SK-N-SH (cell line): ENCODE data around the gene HSD17B11. TPM values are rescaled to one million over a fixed set of nuclear protein-coding genes. Genes with fewer than 3 reads are reported as not detected.
"Not testable (repeated sequence)": the region's sequence is repeated elsewhere in the genome, so short reads cannot be mapped to it uniquely, and the experiment has no call there.

Experiments used
- CTCF ChIA-PET: fragments of 300-600, 350-600 bp; formaldehyde crosslinking; extraction: SDS; loops from one replicate; lab custom pipeline; 2021; lab: Yijun Ruan, JAX
- POLR2A ChIA-PET: fragments of 350-600 bp; sonication (Branson Sonifier 250); formaldehyde crosslinking; extraction: SDS; loops from one replicate; lab custom pipeline; 2020; ENCODE audit warnings: antibody characterized with exemption, inconsistent platforms; lab: Yijun Ruan, JAX
- DNase-seq: peaks from one replicate; pipeline ENCODE4 v3.0.0; 2012
- H2AFZ ChIP-seq: fragments of 200-600 bp; sonication (generic); 2 replicates; pipeline ENCODE4 v1.8.1; 2016; ENCODE audit warnings: antibody characterized with exemption, mild to moderate bottlenecking, low read depth
- H3F3A ChIP-seq: fragments of 200-600 bp; sonication (generic); replicated peaks from 2 replicates; pipeline ENCODE3; 2016; ENCODE audit warnings: antibody characterized with exemption, mild to moderate bottlenecking; ENCODE audit not compliant: insufficient read depth
- H3K27ac ChIP-seq, 2 experiments: fragments of 200-500 bp in 1 of 2; fragments of 200-600 bp in 1 of 2; sonication (Bioruptor generic) in 1 of 2; sonication (generic), shearing (Covaris generic) in 1 of 2; 2 replicates each; pipeline versions ENCODE4 v1.5.1 to v1.6.1; 2014 to 2016; ENCODE audit warnings: low read depth in 2 of 2, inconsistent platforms in 1 of 2, low read length in 1 of 2, mild to moderate bottlenecking in 1 of 2, mixed read lengths in 1 of 2
- H3K27me3 ChIP-seq: fragments of 200-600 bp; sonication (generic), shearing (Covaris generic); 2 replicates; pipeline ENCODE4 v1.6.1; 2016; ENCODE audit warnings: mixed run types; ENCODE audit not compliant: insufficient read depth
- H3K36me3 ChIP-seq, 2 experiments: fragments of 200-500 bp in 1 of 2; fragments of 200-600 bp in 1 of 2; sonication (Bioruptor generic) in 1 of 2; sonication (generic) in 1 of 2; replicated peaks in 1 of 2; 2 replicates each; pipeline versions ENCODE3 to v1.5.1; 2014 to 2016; ENCODE audit warnings: low read length in 1 of 2, mild to moderate bottlenecking in 1 of 2; ENCODE audit not compliant: insufficient read depth in 2 of 2, control insufficient read depth in 1 of 2
- H3K4me1 ChIP-seq, 2 experiments: fragments of 200-500 bp in 1 of 2; fragments of 200-600 bp in 1 of 2; sonication (Bioruptor generic) in 1 of 2; sonication (generic), shearing (Covaris generic) in 1 of 2; 2 replicates each; pipeline versions ENCODE4 v1.5.1 to v1.6.1; 2014 to 2016; ENCODE audit warnings: low read depth in 1 of 2, low read length in 1 of 2, mixed run types in 1 of 2; ENCODE audit not compliant: insufficient read depth in 2 of 2, control insufficient read depth in 1 of 2
- H3K4me2 ChIP-seq: fragments of 200-600 bp; sonication (generic), shearing (Covaris generic); 2 replicates; pipeline ENCODE4 v1.6.1; 2017; ENCODE audit warnings: mixed run types
- H3K4me3 ChIP-seq, 2 experiments: fragments of 200-500 bp in 1 of 2; fragments of 200-600 bp in 1 of 2; sonication (Bioruptor generic) in 1 of 2; sonication (generic), shearing (Covaris generic) in 1 of 2; 2 replicates each; pipeline versions ENCODE4 v1.5.1 to v1.8.1; 2014 to 2016; ENCODE audit warnings: low read depth in 2 of 2, inconsistent platforms in 1 of 2, low read length in 1 of 2, mild to moderate bottlenecking in 1 of 2, mixed read lengths in 1 of 2, moderate library complexity in 1 of 2
- H3K79me2 ChIP-seq: fragments of 200-600 bp; sonication (generic); 2 replicates; pipeline ENCODE4 v1.8.1; 2017; ENCODE audit warnings: mild to moderate bottlenecking; ENCODE audit not compliant: insufficient read depth
- H3K9ac ChIP-seq: fragments of 200-600 bp; sonication (generic); 2 replicates; pipeline ENCODE4 v1.6.1; 2017; ENCODE audit warnings: mixed run types
- H3K9me2 ChIP-seq: fragments of 200-600 bp; sonication (generic); 2 replicates; pipeline ENCODE4 v1.6.1; 2017; ENCODE audit warnings: mixed run types
- H3K9me3 ChIP-seq: fragments of 200-600 bp; sonication (generic); 2 replicates; pipeline ENCODE4 v1.6.1; 2017; ENCODE audit warnings: mixed run types, mild to moderate bottlenecking, moderate library complexity
- H4K20me1 ChIP-seq: fragments of 200-600 bp; sonication (generic); 2 replicates; pipeline ENCODE4 v1.6.1; 2017; ENCODE audit warnings: mild to moderate bottlenecking, mixed run types; ENCODE audit not compliant: insufficient read depth
- CHD2 ChIP-seq: fragments of 150-350 bp; IDR thresholded peaks from 2 replicates; pipeline ENCODE4 v1.6.1; 2018; ENCODE audit warnings: low read length; ENCODE audit not compliant: partially characterized antibody
- ELF1 ChIP-seq: IDR thresholded peaks from 2 replicates; pipeline ENCODE4 v1.4.0; 2012
- FOXJ3 ChIP-seq: sonication (generic); formaldehyde crosslinking; IDR thresholded peaks from 2 replicates; pipeline ENCODE4 v1.5.1; 2020; ENCODE audit warnings: mild to moderate bottlenecking, missing genetic modification reagents
- GABPA ChIP-seq: IDR thresholded peaks from 2 replicates; pipeline ENCODE4 v1.4.0; 2012; ENCODE audit warnings: low read depth, mild to moderate bottlenecking
- GATA2 ChIP-seq: sonication (generic); formaldehyde crosslinking; IDR thresholded peaks from 2 replicates; pipeline ENCODE4 v1.5.0; 2020; ENCODE audit warnings: mild to moderate bottlenecking, missing genetic modification reagents
- JUND ChIP-seq: IDR thresholded peaks from 2 replicates; pipeline ENCODE4 v1.4.0; 2012
- MXI1 ChIP-seq: IDR thresholded peaks from 2 replicates; pipeline ENCODE4 v1.6.1; 2012; ENCODE audit warnings: mild to moderate bottlenecking, low read depth, low read length, improper control_type of control experiment
- NFIC ChIP-seq: IDR thresholded peaks from 2 replicates; pipeline ENCODE4 v1.4.0; 2012; ENCODE audit warnings: borderline replicate concordance
- RAD21 ChIP-seq: IDR thresholded peaks from 2 replicates; pipeline ENCODE4 v1.6.1; 2012; ENCODE audit warnings: mild to moderate bottlenecking, low read length
- RFX5 ChIP-seq: IDR thresholded peaks from 2 replicates; pipeline ENCODE4 v1.6.1; 2012; ENCODE audit warnings: mild to moderate bottlenecking, improper control_type of control experiment, low read length
- RXRA ChIP-seq: IDR thresholded peaks from 2 replicates; pipeline ENCODE4 v1.4.0; 2012; ENCODE audit warnings: low read depth, mild to moderate bottlenecking, borderline replicate concordance
- SIN3A ChIP-seq: IDR thresholded peaks from 2 replicates; pipeline ENCODE4 v1.6.1; 2012; ENCODE audit warnings: low read depth, mild to moderate bottlenecking, low read length, moderate library complexity, borderline replicate concordance
- SMC3 ChIP-seq: IDR thresholded peaks from 2 replicates; pipeline ENCODE4 v1.6.1; 2012; ENCODE audit warnings: low read depth, low read length, improper control_type of control experiment
- TEAD4 ChIP-seq: IDR thresholded peaks from 2 replicates; pipeline ENCODE4 v1.4.0; 2012; ENCODE audit warnings: mild to moderate bottlenecking, borderline replicate concordance; ENCODE audit not compliant: insufficient read depth
- YY1 ChIP-seq: IDR thresholded peaks from 2 replicates; pipeline ENCODE4 v1.4.0; 2012; ENCODE audit warnings: low read depth, mild to moderate bottlenecking
- WGBS: methylation state at CpG from one replicate; pipeline ENCODE4 v1.1.6; 2017; ENCODE audit warnings: low lambda C conversion rate; 5-methylcytosine and 5-hydroxymethylcytosine counted together
- polyA plus RNA-seq, 3 experiments: library from polyadenylated mRNA; depleted of rRNA; stranded (reverse); fragments of >200 nt; gene quantifications; 2 replicates each; pipeline ENCODE4 v1.2.3, GENCODE V29; 2012
- TF ChIP-seq, protein P1 (sequence below): IDR thresholded peaks from 2 replicates; pipeline ENCODE4 v1.4.0; 2012; ENCODE audit warnings: low read depth

HSD17B11 gene
- polyA plus RNA-seq, 1 of the 3 experiments (the other 2 are of a cell fraction), result 13.2 TPM

DNA sequence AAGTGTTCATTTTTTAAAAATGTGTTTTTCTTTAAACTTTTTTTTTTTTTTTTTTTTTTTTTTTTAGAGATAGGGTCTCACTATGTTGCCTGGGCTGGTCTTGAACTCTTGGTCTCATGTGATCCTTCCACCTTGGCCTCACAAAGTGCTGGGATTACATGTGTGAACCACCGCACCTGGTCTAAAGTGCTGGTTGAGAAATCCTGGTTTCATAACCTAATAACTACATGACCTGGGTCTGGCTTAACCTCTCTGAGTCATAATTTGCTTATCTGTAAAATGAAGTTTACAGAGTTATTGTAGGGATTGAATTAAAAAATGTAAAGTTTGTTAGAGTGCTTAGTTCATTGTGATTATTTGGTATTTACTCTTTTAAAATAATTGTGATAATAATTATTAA is 73.5 kb downstream of the HSD17B11 start:
- H3K9ac ChIP-seq, result no peak overlapping the region
- H3K9me2 ChIP-seq, result no peaks in the 10 kb centered on the region
- H3K36me3 ChIP-seq, result no peaks in the 10 kb centered on the region
- H3K27ac ChIP-seq, result no peak overlapping the region
- H3K4me3 ChIP-seq, result no peak overlapping the region
- H3K79me2 ChIP-seq, result no peaks in the 10 kb centered on the region
- no peak for DNase-seq
- ChIA-PET POLR2A (no interaction called here), CTCF (no interaction called here)
- no peaks in the 10 kb centered on the region for H4K20me1 ChIP-seq
- H3K4me2 ChIP-seq, result no peak overlapping the region
- no peaks in the 10 kb centered on the region for H3K4me1 ChIP-seq
- WGBS, result 100% methylated on average over 1 of the region's 1 CpG
- H3K27me3 ChIP-seq, result no peaks in the 10 kb centered on the region
- no peak overlapping the region for H2AFZ ChIP-seq
- TF ChIP-seq GABPA (no peak), SIN3A (no peak), CHD2 (no peak), JUND (no peak), RXRA (no peak), RFX5 (no peak), YY1 (no peak), NFIC (no peak)
- TF ChIP-seq, protein P1, sequence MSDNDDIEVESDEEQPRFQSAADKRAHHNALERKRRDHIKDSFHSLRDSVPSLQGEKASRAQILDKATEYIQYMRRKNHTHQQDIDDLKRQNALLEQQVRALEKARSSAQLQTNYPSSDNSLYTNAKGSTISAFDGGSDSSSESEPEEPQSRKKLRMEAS, result no peak
- TF ChIP-seq, all 33 proteins: peak for 0
- Histone ChIP-seq H3K9me3 (no peaks in the 10 kb centered on the region), H3F3A (no peaks in the 10 kb centered on the region)

GRCh38 chr4:87316961-87317360 is 74.0 kb downstream of the HSD17B11 start:
- H3K4me1 ChIP-seq, result no peaks in the 10 kb centered on the region
- H4K20me1 ChIP-seq, result no peaks in the 10 kb centered on the region
- H3K27me3 ChIP-seq, result no peaks in the 10 kb centered on the region
- no peaks in the 10 kb centered on the region for H3K79me2 ChIP-seq
- 87% methylated on average over 3 of the region's 3 CpGs for WGBS
- no peaks in the 10 kb centered on the region for H3K9me3 ChIP-seq
- H3K4me3 ChIP-seq, result no peak overlapping the region
- no peak overlapping the region for H3K9ac ChIP-seq
- no peak overlapping the region for H2AFZ ChIP-seq
- POLR2A ChIA-PET, result no interaction called here
- H3K4me2 ChIP-seq, result no peak overlapping the region
- DNase-seq, result no peak
- TF ChIP-seq MXI1, result no peak
- no peak for TF ChIP-seq JUND
- no peak for TF ChIP-seq GABPA
- no peak for TF ChIP-seq NFIC
- TF ChIP-seq ELF1, result no peak
- no peak for TF ChIP-seq YY1
- TF ChIP-seq GATA2, result no peak
- TF ChIP-seq FOXJ3 (CRISPR knock-in tag), result no peak
- no peak for TF ChIP-seq TEAD4
- TF ChIP-seq RAD21, result no peak
- no peak for TF ChIP-seq SMC3
- no peaks in the 10 kb centered on the region for H3K9me2 ChIP-seq
- H3F3A ChIP-seq, result no peaks in the 10 kb centered on the region
- no peak overlapping the region for H3K27ac ChIP-seq
- H3K36me3 ChIP-seq, result no peaks in the 10 kb centered on the region
- CTCF ChIA-PET, result interaction anchor here (1.4 kb wide), 1 partner anchor 59 kb away, joined by 4 read pairs; no protein-coding TSS in a partner anchor

DNA sequence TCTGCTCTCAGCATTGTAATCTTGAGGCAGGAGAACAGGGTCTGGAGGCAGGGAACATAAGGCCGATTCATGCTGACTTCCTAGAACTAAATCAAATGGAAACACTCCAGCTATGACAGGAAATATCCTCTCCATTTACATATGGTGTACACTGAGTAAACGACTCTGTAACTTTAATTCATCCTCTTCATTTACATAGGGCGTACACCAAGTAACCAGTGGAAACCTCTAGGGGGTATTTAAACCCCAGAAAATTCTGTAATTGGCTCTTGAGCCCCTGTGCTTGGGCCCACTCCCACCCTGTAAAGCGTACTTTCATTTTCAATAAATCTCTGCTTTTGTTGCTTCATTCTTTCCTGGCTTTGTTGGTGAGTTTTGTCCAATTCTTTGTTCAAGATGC is 76.0 kb downstream of the HSD17B11 start:
- H3K4me3 ChIP-seq, H3K79me2 ChIP-seq, POLR2A ChIA-PET, H3K4me2 ChIP-seq, H3K4me1 ChIP-seq, H3K9ac ChIP-seq, CTCF ChIA-PET, H3K9me3 ChIP-seq, DNase-seq, H3K36me3 ChIP-seq, H3K27ac ChIP-seq, H2AFZ ChIP-seq, H3K27me3 ChIP-seq, H3F3A ChIP-seq, H3K9me2 ChIP-seq, H4K20me1 ChIP-seq: not testable (repeated sequence)
- 84% methylated on average over 4 of the region's 4 CpGs for whole genome bisulfite sequencing
